IPS-NIHi7 (cell line): ENCODE data around the gene PDS5A.
"Not testable (repeated sequence)": the region's sequence is repeated elsewhere in the genome, so short reads cannot be mapped to it uniquely, and the experiment has no call there.

Experiments used
- DNase-seq: peaks from one replicate; pipeline ENCODE4 v3.0.0; 2012; ENCODE audit warnings: mixed read lengths; ENCODE audit errors: extremely low spot score

Gene PDS5A

DNA sequence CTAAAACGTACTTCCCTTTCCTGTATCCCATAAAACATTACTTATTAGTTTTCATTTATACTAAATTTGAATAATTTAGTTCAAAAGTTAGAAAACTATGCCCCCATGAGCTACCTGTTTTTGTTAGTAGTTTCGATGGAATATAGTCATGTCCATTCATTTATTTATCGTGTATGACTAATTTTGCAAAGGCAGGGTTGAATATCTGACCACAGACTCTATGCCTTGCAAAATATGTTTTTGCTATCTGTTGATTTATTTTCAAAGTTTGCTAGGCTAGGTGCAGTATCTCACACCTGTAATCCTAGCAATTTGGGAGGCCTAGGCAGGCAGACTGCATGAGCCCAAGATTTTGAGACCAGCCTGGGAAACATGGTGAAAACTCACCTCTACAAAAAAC is 78.4 kb downstream of the PDS5A start:
- DNase-seq, result no peak

GRCh38 chr4:39898015-39898414 is 79.7 kb downstream of the PDS5A start:
- DNase-seq, result no peak

DNA sequence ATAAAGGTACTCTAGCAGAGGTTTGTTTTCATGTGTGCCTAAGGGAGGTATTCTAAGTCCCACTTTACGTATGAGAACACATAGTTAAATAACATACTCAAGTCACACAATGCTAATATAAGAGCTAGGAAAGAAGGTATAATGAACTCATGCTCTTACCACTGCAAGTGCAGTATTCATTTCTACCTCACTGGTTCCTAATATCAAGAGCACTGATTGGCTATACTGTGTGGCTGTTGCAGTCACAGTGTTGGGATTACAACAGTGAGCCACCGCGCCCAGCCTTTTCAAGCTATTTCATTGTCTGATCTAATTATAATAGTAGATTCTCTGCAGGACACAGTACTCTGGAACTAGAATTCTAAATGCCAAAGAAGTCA is 84.0 kb downstream of the PDS5A start:
- DNase-seq, result no peak

DNA sequence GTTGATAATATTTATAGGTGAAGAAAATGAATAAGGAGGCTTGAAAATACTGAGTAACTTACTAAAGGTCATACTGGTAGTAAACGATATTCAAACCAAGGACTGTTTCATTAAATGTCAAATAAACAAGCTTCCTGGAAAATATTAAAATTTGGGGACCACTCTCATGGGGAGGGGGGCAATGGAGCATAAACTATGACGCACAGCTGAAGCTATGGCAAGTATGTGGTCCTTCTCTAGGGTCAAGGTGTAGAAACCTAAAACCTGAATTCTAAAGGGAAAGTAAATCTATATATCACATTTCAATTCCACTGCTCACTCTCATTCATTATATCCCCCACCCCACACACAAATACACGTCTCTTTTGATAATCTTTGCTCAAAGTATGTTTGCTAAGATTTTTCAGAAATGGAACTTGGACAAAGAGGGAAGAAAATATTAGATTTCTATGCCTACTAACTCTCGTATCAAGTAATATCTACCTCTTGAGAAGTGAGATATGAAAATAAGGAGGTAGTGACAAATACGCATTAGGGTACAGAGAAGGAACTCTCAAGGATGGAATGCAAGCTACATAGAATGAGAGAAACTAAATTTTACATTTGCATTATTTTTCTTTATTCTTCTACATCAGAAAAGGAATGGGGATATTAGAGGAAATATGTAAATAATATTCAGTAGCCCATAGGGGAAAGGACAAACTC is 84.6 kb downstream of the PDS5A start:
- DNase-seq, result no peak

DNA sequence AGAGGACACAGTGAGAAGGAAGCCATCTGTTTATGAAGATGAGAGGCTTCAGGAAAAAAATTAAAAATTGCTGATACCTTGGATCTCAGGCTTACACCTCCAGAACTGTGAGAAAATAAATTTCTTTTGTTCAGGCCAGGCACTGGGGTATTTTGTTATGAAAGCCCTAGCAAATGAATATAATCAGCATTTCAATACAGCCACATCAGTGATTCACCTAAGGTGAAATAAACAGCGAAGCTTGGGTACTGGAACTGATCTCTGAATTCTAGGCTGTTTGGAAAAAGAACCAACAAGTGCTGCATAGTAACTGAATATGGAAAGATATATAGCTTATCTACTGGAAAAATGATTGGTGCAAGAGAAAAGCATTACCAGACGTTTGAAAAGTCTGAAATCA is 88.5 kb downstream of the PDS5A start:
- peak; percentile 18 for DNase-seq

DNA sequence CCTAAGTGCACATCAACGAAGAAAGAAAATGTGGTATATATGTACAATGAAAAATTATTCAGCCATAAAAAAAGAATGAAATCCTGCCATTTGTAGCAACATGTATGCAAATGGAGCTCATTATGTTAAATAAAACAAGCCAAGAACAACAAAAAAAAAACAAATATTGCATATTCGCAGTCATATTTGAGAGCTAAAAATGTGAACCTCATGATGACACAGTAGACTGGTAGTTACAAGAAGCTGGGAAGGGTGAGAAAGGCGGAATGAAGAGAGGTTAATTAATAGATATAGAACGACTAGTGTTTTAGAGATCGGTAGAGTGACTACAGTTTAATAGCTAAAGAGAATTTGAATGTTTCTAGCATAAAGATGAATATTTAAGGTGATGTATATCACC is 89.2 kb downstream of the PDS5A start:
- no peak for DNase-seq

- DNase-seq, result no peak
These were observed 94.1 kb downstream of the PDS5A start for GRCh38 chr4:39883646-39884045.

GRCh38 chr4:39881789-39882188 is 95.9 kb downstream of the PDS5A start:
- no peak for DNase-seq

DNA sequence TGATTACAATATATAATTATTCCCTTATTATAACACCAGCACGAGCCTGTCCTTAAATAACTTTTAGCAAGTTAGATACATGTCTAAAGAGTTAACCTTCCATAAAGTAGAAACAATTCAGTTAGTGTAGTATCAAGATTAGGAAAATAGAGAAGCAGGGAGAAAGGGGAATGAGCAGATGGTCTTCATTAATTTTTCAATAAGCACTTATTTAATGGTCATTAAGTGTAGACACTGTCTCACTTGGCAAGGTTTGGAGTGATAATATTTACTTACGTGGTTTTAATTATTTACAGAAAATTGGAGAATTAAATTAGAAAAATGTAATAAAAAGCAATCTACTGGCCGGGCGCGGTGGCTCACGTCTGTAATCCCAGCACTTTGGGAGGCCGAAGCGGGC is 99.7 kb downstream of the PDS5A start:
- DNase-seq, result no peak

DNA sequence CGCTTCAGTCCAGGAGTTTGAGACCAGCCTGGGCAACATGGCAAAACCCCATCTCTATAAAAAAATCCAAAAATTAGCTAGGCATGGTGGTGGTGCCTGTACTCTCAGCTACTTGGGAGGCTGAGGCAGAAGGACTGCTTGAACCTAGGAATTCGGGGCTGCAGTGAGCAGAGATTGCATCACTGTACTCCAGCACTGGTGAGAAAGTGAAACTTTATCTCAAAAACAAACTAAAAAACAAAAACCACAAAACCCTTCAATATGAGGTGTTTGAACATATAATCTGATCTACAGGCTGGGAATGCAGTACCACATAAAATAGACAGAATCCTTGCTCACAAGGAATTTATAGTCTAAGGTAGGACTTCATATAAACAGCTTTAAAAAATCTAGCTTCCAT is 103.9 kb downstream of the PDS5A start:
- no peak for DNase-seq

DNA sequence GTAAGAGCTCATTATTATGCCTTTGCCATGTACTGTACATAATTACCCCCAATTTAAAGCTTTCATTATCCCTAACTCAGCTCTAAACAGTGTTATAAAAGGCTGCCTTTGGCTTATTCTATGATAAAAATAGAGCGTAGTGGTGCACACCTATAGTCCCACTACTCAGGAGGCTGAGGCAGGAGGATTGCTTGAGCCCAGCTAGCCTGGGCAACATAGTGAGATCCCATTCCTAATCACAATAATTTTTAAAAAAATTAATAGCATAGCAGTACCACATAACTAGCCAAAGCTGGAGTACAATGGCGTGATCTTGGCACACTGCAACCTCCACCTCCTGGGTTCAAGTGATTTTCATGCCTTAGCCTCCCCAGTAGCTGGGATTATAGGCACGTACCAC is 112.4 kb downstream of the PDS5A start:
- no peak for DNase-seq

- no peak for DNase-seq
These were observed 113.3 kb downstream of the PDS5A start for GRCh38 chr4:39864391-39864790.

- no peak for DNase-seq
These were observed 116.9 kb downstream of the PDS5A start for GRCh38 chr4:39860804-39861203.

DNA sequence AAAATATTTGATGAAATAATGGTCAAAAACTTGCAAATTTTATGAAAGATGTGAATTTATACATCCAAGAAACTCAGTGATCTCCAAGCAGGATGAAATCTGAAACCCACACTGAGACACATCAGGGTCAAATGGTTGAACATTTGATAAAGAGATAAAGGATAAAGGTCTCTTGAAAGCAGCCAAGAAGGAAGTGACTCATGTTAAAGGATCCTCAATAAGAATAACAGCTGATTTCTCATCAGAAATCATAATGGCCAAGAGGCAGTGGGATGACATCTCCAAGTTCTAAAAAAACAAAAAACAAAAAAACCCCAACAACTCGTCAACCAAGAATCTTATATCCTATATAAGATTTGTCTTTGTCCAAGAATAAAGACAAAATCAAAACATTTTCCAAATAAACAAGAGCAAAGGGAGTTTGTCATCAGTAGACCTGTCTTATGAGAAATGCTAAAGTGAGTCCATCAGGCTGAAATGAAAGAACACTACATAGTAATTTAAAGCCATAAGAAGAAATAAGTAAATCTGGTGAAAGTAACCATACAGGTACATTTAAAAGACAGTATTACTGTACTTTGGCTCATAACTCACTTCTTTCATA is 121.7 kb downstream of the PDS5A start:
- peak; percentile 10 for DNase-seq

- DNase-seq, result no peak
These were observed 125.1 kb downstream of the PDS5A start for GRCh38 chr4:39852636-39853035.

- no peak for DNase-seq
These were observed 127.0 kb downstream of the PDS5A start for GRCh38 chr4:39850727-39851126.

DNA sequence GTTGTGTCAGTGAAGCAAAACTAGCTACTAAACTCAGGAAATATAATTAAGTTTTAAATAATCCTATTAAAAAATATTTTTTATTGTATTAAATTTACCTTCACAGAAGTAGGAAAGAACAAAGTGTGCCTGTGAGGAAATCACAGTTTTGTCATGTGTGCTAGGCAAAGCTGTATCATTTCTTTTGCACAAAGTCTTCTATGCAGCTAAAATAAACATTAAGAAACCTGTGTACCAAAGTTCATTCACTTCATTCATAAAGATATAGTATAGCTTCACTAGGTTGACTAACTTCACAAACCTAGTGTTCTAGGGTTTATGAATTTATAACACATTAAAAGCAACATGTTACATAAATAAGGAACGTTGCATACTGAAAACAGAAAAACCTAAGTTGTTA is 131.0 kb downstream of the PDS5A start:
- DNase-seq, result no peak

- DNase-seq, result no peak
These were observed 131.6 kb downstream of the PDS5A start for GRCh38 chr4:39846120-39846519.

DNA sequence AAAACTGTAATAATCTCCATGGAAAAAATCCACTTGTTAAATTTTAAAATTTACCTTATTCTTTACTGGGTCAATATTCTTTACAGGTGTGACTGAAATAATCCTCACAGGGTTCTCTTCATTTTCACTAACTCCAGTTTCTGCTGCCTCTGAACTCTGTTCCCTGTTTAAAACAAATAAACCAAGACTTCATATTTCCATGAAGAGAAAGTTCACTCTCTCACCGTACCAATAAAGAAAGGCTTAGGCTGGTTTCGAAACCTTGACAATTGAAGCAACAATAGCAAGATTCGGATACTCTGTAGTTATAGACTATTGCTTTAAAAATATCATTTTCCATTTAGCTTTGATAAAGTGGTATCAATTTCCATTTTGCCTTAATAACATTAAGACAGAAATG is 135.8 kb downstream of the PDS5A start:
- no peak for DNase-seq

GRCh38 chr4:39840516-39840915 is 137.2 kb downstream of the PDS5A start:
- DNase-seq, result not testable (repeated sequence)

GRCh38 chr4:39840027-39840426 is 137.7 kb downstream of the PDS5A start:
- no peak for DNase-seq

DNA sequence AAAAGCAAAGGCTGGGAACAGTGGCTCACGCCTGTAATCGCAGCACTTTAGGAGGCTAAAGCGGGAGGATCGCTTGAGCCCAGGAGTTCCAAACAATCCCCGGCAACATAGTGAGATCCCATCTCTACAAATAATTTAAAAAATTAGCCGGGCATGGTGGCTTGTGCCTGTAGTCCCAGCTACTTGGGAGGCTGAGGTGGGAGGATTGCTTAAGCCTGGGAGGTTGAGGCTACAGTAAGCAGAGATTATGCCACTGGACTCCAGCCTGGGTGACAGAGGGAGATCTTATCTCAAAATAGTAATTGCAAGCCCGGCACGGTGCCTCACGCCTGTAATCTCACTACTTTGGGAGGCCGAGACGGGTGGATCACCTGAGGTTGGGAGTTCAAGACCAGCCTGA is 139.3 kb downstream of the PDS5A start:
- not testable (repeated sequence) for DNase-seq

DNA sequence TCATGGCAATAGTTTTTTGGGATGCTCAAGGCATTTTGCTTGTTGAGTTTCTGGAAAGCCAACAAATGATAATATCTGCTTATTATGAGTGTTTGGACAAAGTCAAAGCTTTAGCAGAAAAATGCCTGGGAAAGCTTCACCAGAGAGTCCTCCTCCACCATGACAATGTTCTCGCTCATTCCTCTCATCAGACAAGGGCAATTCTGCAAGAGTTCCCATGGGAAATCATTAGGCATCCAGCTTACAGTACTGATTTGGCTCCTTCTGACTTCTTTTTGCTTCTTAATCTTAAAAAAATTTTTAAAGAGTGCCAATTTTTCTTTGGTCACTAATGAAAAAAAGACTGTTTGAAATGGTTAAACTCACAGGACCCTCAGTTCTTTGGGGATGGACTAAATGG is 143.4 kb downstream of the PDS5A start:
- no peak for DNase-seq

DNA sequence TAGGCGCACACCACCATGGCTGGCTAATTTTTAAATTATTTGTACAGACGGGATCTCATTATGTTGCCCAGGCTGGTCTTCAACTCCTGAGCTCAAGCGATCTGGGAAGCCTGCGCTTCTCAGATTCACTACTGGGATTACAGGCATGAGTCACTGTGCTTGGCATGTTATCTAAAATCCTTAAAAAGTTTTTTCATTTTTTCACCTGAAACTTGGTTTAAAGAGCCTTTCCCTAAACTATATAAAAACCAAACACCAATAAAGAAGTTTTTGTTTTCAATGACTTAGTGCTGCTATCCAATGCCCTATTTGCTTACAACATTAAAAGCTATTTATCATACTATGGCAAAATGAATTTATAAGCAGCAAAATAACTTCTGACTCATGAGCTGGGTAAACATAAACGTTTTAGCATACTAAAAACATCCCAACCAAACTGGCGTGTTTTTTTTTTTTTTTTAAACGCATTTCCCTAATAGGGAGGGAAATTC is 151.9 kb downstream of the PDS5A start:
- DNase-seq, result no peak
